Esophagus muscularis mucosa (tissue), 3 donors: Measurements from ENCODE around the gene ZBED4.

Experiments
- CTCF ChIP-seq, 3 experiments: fragments of 200-600 bp in 2 of 3; fragments of 450-650 bp in 1 of 3; sonication (generic) in 2 of 3; IDR thresholded peaks; one replicate each; pipeline ENCODE4 v1.5.1; 2017 to 2019; ENCODE audit warnings: antibody characterized with exemption in 3 of 3, mild to moderate bottlenecking in 2 of 3, moderate library complexity in 1 of 3
- POLR2A ChIP-seq: fragments of 450-650 bp; IDR thresholded peaks from one replicate; pipeline ENCODE4 v1.6.1; 2017; ENCODE audit warnings: antibody characterized with exemption, moderate library complexity, mild to moderate bottlenecking, low read depth
- POLR2AphosphoS5 ChIP-seq, 2 donors: sonication (generic); formaldehyde crosslinking; IDR thresholded peaks; one replicate each; pipeline ENCODE4 v1.6.1; 2017; ENCODE audit warnings: antibody characterized with exemption in 2 of 2

- no peak for TF ChIP-seq CTCF (IDR thresholded peaks at IDR 0.05)
- TF ChIP-seq POLR2A = no peak
- no peak for TF ChIP-seq POLR2AphosphoS5 (IDR thresholded peaks at IDR 0.05)
Observed at GRCh38 chr22:49869086-49869830, 15.6 kb downstream of the ZBED4 start.
